Measurements from ENCODE around the gene PRPS1L1.

The PRPS1L1 gene

DNA sequence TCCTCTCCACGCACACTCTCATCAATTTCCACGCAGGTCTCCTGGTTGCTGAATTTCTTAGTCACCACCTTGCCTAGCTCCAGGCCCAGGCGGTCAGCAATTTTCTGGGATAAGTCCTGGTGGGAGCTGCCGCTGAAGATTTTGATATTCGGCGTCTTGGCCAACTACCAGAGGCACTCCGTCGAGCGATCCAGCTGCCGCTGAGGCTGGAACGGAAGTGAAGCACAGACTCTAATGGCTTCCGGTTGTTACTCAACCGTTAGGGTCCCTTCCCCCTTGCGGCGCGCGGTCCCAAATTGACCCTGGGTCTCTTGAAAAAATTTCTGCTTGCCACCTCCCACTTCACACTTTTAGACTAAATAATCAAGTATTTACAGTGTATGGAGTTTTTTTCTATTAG lies at the start of gene PRPS1L1:
Gene PRPS1L1, minus strand, starts transcription at position 219 of the 400 bp plus-strand sequence.
- no peak for TF ChIP-seq Cebpa-rat (IDR thresholded peaks at IDR 0.05)
- Histone ChIP-seq H3K9ac (no peak within 1 kb of the TSS), H3K4me1 (no peaks in the 10 kb centered on the region), H3K4me3 (no peak within 1 kb of the TSS), H3K27me3 (no peaks in the 10 kb centered on the region), H3K4me2 (no peak within 1 kb of the TSS), H3K9me3 (no peaks in the 10 kb centered on the region), H4K20me1 (no peaks in the 10 kb centered on the region), H3K36me3 (no peaks in the 10 kb centered on the region), H3K27ac (no peak within 1 kb of the TSS)

GRCh38 chr7:18076461-18076860 lies 48.8 kb upstream of the PRPS1L1 start:
- no peak for TF ChIP-seq Cebpa-rat (IDR thresholded peaks at IDR 0.05)
- no peak overlapping the region for H3K9ac ChIP-seq

DNA sequence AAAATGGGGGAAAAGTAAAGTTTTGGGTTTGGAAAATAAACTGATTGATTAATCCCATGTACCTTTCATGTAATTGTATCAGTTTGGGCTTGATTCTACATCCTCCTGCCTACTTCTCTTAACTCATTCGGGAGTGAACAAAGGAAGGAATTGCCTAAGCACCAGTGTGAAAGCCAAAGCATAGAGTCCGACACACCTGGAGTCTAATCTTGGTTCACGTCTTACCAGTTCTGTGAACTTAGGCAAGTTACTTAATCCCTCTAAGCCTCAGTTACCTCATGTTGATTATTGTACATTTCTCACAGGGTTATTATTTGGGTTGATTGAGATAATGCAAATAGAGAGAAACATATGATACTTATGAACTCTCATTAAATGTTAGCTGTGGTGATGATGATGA lies 41.1 kb upstream of the PRPS1L1 start:
- Histone ChIP-seq H3K4me1 (no peaks in the 10 kb centered on the region), H3K36me3 (no peaks in the 10 kb centered on the region), H4K20me1 (no peaks in the 10 kb centered on the region), H3K4me2 (no peak overlapping the region), H3K27me3 (no peaks in the 10 kb centered on the region), H3K9me3 (no peaks in the 10 kb centered on the region), H3K9ac (no peak overlapping the region), H3K4me3 (no peak overlapping the region), H3K27ac (no peak overlapping the region)
- no peak for TF ChIP-seq Cebpa-rat (IDR thresholded peaks at IDR 0.05)

More at GRCh38 chr7:18076461-18076860, 48.8 kb upstream of the PRPS1L1 start:
- no peaks in the 10 kb centered on the region for H4K20me1 ChIP-seq
- no peak overlapping the region for H3K27ac ChIP-seq
- no peaks in the 10 kb centered on the region for H3K36me3 ChIP-seq
- H3K27me3 ChIP-seq: no peaks in the 10 kb centered on the region
- H3K4me2 ChIP-seq: no peak overlapping the region
- H3K4me3 ChIP-seq: no peak overlapping the region
- H3K9me3 ChIP-seq: peaks cover 7% of the 10 kb centered on the region
- H3K4me1 ChIP-seq: no peaks in the 10 kb centered on the region

GRCh38 chr7:18064242-18064838 lies 36.7 kb upstream of the PRPS1L1 start:
- no peak overlapping the region for H3K27ac ChIP-seq
- no peaks in the 10 kb centered on the region for H3K9me3 ChIP-seq

DNA sequence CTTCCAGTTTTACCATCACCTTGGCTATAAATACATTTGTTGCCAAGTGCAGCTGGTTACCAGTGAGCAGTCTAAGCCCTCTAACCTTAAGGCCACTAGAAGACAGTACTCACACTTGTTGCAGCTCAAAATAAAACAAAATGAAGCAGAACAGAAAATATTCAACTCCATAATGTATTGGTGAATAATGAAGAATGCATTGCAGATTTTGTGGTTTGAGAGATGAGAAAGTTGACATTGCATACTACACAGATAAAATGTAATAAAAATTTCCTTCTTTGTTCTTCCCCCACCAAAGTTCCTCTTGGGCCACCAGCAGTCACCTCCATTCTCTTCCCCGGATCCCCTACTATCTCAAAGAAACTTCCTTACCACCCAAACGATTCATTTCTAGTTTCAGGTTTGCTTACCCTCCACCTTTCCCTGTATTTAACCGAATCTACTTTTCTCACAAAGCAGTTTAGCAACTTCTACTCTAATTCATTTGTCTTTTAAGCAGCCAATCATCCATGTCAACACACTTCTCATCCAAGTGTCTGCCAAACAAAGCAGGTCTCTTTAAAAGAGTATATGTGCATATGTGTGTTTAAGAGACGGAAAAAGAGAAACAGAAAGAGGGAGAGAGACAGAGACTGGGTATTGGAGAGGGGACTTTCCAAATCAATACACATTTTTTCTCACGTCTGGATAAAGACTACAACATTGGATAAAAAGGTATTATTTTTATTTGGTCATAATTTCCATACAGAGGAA lies 35.7 kb upstream of the PRPS1L1 start:
- Histone ChIP-seq H3K27ac (no peak overlapping the region), H3K4me1 (no peaks in the 10 kb centered on the region), H3K4me3 (no peak overlapping the region), H3K4me2 (no peak overlapping the region), H3K9me3 (no peaks in the 10 kb centered on the region), H4K20me1 (no peaks in the 10 kb centered on the region), H3K27me3 (no peaks in the 10 kb centered on the region), H3K9ac (no peak overlapping the region), H3K36me3 (no peaks in the 10 kb centered on the region)
- no peak for TF ChIP-seq Cebpa-rat (IDR thresholded peaks at IDR 0.05)

More at GRCh38 chr7:18064242-18064838, 36.7 kb upstream of the PRPS1L1 start:
- H4K20me1 ChIP-seq: no peaks in the 10 kb centered on the region
- no peaks in the 10 kb centered on the region for H3K4me1 ChIP-seq
- H3K36me3 ChIP-seq: no peaks in the 10 kb centered on the region
- TF ChIP-seq Cebpa-rat (IDR thresholded peaks at IDR 0.05): no peak
- no peaks in the 10 kb centered on the region for H3K27me3 ChIP-seq
- H3K9ac ChIP-seq: no peak overlapping the region
- no peak overlapping the region for H3K4me2 ChIP-seq
- H3K4me3 ChIP-seq: no peak overlapping the region

DNA sequence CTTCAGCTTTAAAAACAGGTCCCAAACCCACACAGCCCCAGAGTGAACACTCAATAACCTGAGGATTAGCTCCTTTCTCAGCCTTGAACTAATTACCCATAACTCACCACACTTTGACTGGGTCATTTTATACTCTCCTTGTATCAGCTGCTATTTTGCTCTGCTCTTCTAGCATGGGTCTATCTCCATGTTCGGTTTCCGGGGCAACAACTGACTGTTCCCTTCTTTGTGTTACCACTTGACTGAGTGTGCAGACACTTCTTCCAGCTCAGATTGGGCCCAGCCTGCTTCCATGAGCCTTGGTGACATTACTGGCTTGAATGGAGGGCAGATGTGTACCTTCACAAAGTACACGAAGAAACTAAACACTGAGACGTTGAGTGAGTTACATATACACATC lies 31.5 kb upstream of the PRPS1L1 start:
- no peak overlapping the region for H3K27ac ChIP-seq
- no peak overlapping the region for H3K4me2 ChIP-seq
- H3K4me1 ChIP-seq: no peaks in the 10 kb centered on the region
- no peak overlapping the region for H3K9ac ChIP-seq
- no peaks in the 10 kb centered on the region for H3K9me3 ChIP-seq
- H3K27me3 ChIP-seq: no peaks in the 10 kb centered on the region
- no peaks in the 10 kb centered on the region for H4K20me1 ChIP-seq
- TF ChIP-seq Cebpa-rat (IDR thresholded peaks at IDR 0.05): no peak
- H3K36me3 ChIP-seq: no peaks in the 10 kb centered on the region
- H3K4me3 ChIP-seq: no peak overlapping the region

DNA sequence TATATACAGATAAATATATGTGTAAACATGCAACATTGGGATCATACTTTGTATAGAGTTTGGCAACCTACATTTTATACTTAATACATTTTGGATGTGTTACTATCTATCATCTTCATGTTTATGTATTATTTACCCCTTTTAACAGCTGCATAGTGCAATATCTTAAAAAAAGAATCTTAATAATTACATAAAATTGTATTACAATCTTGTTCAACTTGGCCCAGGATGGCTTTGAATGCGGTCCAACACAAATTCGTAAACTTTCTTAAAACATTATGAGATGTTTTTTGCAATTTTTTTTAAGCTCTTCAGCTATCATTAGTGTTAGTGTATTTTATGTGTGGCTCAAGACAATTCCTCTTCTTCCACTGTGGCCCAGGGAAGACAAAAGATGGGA lies 26.3 kb upstream of the PRPS1L1 start:
- Histone ChIP-seq H3K27ac (no peak overlapping the region), H3K27me3 (no peaks in the 10 kb centered on the region)
- no peak for TF ChIP-seq Cebpa-rat (IDR thresholded peaks at IDR 0.05)

GRCh38 chr7:18053177-18053928 lies 25.7 kb upstream of the PRPS1L1 start:
- no peak for TF ChIP-seq Cebpa-rat (IDR thresholded peaks at IDR 0.05)
- no peaks in the 10 kb centered on the region for H3K4me1 ChIP-seq

More for the DNA sequence above, 26.3 kb upstream of the PRPS1L1 start:
- Histone ChIP-seq H3K4me1 (no peaks in the 10 kb centered on the region), H3K4me3 (no peak overlapping the region), H3K9ac (no peak overlapping the region), H4K20me1 (no peaks in the 10 kb centered on the region), H3K36me3 (no peaks in the 10 kb centered on the region), H3K4me2 (no peak overlapping the region), H3K9me3 (no peaks in the 10 kb centered on the region)

DNA sequence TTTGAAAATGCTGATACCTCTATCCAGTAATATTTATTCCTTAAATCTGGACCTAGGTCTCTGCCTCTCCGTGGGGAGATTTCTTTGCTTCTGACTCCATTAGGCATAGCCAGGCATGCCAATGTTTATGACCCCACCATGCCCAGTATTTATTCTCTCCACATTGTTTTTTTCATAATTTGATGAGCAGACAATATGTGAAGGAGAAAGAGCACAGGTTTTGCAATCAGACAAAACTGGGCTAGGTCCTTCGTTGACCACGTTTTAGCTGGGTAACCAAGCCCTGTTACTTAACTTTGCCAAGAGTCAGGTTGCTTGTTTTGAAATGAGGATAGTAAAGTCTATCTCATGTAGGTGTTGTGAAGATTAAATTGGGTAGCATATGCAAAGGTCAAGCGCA lies 21.6 kb upstream of the PRPS1L1 start:
- Histone ChIP-seq H3K9me3 (no peaks in the 10 kb centered on the region), H3K36me3 (no peaks in the 10 kb centered on the region), H3K27me3 (no peaks in the 10 kb centered on the region)

More at GRCh38 chr7:18053177-18053928, 25.7 kb upstream of the PRPS1L1 start:
- Histone ChIP-seq H3K4me2 (no peak overlapping the region), H3K27me3 (no peaks in the 10 kb centered on the region), H3K36me3 (no peaks in the 10 kb centered on the region), H3K27ac (no peak overlapping the region), H3K9me3 (no peaks in the 10 kb centered on the region), H4K20me1 (no peaks in the 10 kb centered on the region), H3K9ac (no peak overlapping the region), H3K4me3 (no peak overlapping the region)

GRCh38 chr7:18046601-18047000 lies 19.0 kb upstream of the PRPS1L1 start:
- no peak overlapping the region for H3K27ac ChIP-seq
- no peaks in the 10 kb centered on the region for H4K20me1 ChIP-seq
- H3K9ac ChIP-seq: no peak overlapping the region
- no peak overlapping the region for H3K4me3 ChIP-seq
- no peak overlapping the region for H3K4me2 ChIP-seq
- peaks cover 7% of the 10 kb centered on the region; the same call in 1 of the 2 replicates for H3K9me3 ChIP-seq
- TF ChIP-seq Cebpa-rat (IDR thresholded peaks at IDR 0.05): no peak
- no peaks in the 10 kb centered on the region for H3K4me1 ChIP-seq
- H3K36me3 ChIP-seq: no peaks in the 10 kb centered on the region
- no peaks in the 10 kb centered on the region for H3K27me3 ChIP-seq

More for the DNA sequence above, 21.6 kb upstream of the PRPS1L1 start:
- Histone ChIP-seq H3K4me1 (no peaks in the 10 kb centered on the region), H3K4me3 (no peak overlapping the region), H3K4me2 (no peak overlapping the region), H3K9ac (no peak overlapping the region), H3K27ac (no peak overlapping the region), H4K20me1 (no peaks in the 10 kb centered on the region)
- TF ChIP-seq Cebpa-rat (IDR thresholded peaks at IDR 0.05): no peak
